ENCODE measurements around the gene CELSR2.

Gene CELSR2

GRCh38 chr1:109206339-109206738, 43.0 kb upstream of the CELSR2 start:
- TF ChIP-seq FOXP2 (optimal IDR thresholded peaks at IDR 0.05; ENCODE audit: borderline replicate concordance, extremely low read depth, extremely low read length, insufficient read depth) (no peak), REST (IDR thresholded peaks at IDR 0.05; ENCODE audit: insufficient read depth in 1 of 2, low read depth in 2 of 2, low read length in 2 of 2) (no peak), SIN3A (IDR thresholded peaks at IDR 0.05; ENCODE audit: borderline replicate concordance, insufficient read depth, low read length) (no peak), TAF1 (IDR thresholded peaks at IDR 0.05; ENCODE audit: borderline replicate concordance, insufficient read depth, low read length) (no peak), POLR2AphosphoS5 (IDR thresholded peaks at IDR 0.05; ENCODE audit: low read depth, low read length) (no peak)

DNA sequence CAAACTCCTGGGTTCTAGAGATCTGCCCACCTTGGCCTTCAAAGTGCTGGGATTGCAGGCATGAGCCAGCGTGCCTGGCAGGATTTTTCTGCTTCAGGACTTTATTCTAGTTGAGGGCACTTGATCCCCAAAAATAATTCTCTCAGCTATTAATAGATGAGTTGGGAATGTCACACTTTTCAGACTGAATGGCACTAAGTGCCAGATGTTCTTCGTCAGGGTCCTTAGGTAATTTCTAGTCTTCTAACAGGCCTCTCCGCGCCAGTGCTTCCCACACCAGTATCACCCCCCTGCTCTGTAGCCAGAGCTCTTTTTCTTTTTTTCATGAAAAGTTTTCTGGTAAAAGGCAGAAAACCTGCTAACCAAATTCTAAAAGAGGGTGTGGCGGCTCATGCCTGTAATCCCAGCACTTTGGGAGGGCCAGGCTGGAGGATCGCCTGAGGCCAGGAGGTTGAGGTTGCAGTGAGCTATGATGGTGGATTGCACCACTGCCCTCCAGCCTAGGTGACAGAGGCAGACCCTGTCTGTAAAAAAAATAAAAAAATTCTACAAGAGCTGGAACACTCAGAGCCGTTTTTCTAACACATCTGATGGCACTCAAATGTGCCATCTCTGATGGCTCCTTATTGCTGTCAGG, 41.8 kb upstream of the CELSR2 start:
- TF ChIP-seq FOXP2 (optimal IDR thresholded peaks at IDR 0.05; ENCODE audit: borderline replicate concordance, extremely low read depth, extremely low read length, insufficient read depth) (no peak), POLR2AphosphoS5 (IDR thresholded peaks at IDR 0.05; ENCODE audit: low read depth, low read length) (no peak), REST (IDR thresholded peaks at IDR 0.05; ENCODE audit: insufficient read depth in 1 of 2, low read depth in 2 of 2, low read length in 2 of 2) (no peak), SIN3A (IDR thresholded peaks at IDR 0.05; ENCODE audit: borderline replicate concordance, insufficient read depth, low read length) (no peak)

DNA sequence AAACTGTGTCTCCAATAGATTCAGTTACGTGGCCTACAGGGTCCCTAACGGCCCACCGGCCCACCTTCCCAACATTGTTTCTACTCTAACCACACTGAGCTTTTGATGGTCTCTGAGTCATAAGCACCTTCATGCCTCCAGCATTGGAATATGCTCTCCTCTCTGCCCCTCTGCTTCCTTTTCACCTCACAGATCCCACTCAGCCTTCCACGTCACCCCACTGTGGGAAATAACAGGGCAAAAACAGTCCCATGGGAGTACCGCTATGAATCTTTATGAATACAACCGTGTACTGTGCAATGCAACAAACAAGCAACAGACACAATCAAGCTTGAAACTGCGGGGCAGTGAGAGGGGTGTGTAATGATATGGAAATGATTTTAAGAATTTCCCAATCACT, 40.9 kb upstream of the CELSR2 start:
- TF ChIP-seq POLR2AphosphoS5 (IDR thresholded peaks at IDR 0.05; ENCODE audit: low read depth, low read length) (no peak), FOXP2 (optimal IDR thresholded peaks at IDR 0.05; ENCODE audit: borderline replicate concordance, extremely low read depth, extremely low read length, insufficient read depth) (no peak), TAF1 (IDR thresholded peaks at IDR 0.05; ENCODE audit: borderline replicate concordance, insufficient read depth, low read length) (no peak), SIN3A (IDR thresholded peaks at IDR 0.05; ENCODE audit: borderline replicate concordance, insufficient read depth, low read length) (no peak), REST (IDR thresholded peaks at IDR 0.05; ENCODE audit: insufficient read depth in 1 of 2, low read depth in 2 of 2, low read length in 2 of 2) (no peak)

DNA sequence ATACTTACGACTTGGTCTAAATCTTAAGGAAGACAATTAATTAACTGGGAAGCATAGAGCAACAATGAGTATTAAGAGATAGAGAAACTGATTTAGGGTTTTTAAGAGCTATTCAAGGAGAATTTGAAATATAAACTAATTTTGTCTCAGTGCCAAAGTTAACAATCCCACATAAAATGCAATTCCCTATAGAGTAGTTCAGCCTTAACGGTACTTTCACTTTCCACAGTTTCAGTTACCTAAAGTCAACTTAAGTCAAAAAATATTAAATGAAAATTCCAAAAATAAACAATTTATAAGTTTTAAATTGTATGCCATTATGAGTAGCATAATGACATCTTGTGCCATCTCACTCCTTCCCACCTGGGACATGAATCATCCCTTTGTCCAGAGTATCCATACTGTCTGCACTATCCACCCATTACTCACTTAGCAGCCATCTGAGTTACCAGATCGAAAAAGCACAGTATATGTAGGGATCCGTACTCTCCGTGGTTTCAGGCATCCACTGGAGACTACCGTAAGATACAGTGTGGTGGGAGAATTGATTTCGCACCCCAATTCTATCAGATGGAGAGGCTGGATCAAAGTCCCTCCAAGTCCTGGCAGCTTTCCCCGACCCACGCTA, 40.4 kb upstream of the CELSR2 start:
- no peak for TF ChIP-seq FOXP2 (optimal IDR thresholded peaks at IDR 0.05; ENCODE audit: borderline replicate concordance, extremely low read depth, extremely low read length, insufficient read depth)
- no peak for TF ChIP-seq TAF1 (IDR thresholded peaks at IDR 0.05; ENCODE audit: borderline replicate concordance, insufficient read depth, low read length)
- TF ChIP-seq REST (IDR thresholded peaks at IDR 0.05; ENCODE audit: insufficient read depth in 1 of 2, low read depth in 2 of 2, low read length in 2 of 2): no peak
- no peak for TF ChIP-seq POLR2AphosphoS5 (IDR thresholded peaks at IDR 0.05; ENCODE audit: low read depth, low read length)
- no peak for TF ChIP-seq SIN3A (IDR thresholded peaks at IDR 0.05; ENCODE audit: borderline replicate concordance, insufficient read depth, low read length)
